SK-N-SH treated with all-trans-retinoic acid at 6 μM for 48 hours (cell line): Measurements from ENCODE around the gene TRIM58.

ENCODE experiments used
- ATAC-seq: fragments of 200-7000 bp; cut with Tn5 transposase; 3 replicates; pipeline ENCODE4 v1.9.1; 2020; ENCODE audit warnings: mild to moderate bottlenecking, moderate library complexity
- ARNTL ChIP-seq: fragments of 450-650 bp; formaldehyde crosslinking; IDR thresholded peaks from 2 replicates; pipeline ENCODE4 v1.5.0; 2020; ENCODE audit warnings: low read depth, mild to moderate bottlenecking, moderate library complexity, borderline replicate concordance
- BACH2 ChIP-seq: fragments of 250-450 bp; sonication (Bioruptor Pico); IDR thresholded peaks from 2 replicates; pipeline ENCODE4 v1.9.0; 2021; ENCODE audit warnings: mild to moderate bottlenecking, borderline replicate concordance
- CSDC2 ChIP-seq: fragments of 250-450 bp; sonication (Bioruptor Pico); IDR thresholded peaks from 2 replicates; pipeline ENCODE4 v1.5.0; 2020; ENCODE audit warnings: mild to moderate bottlenecking, moderate library complexity
- ESRRG ChIP-seq: fragments of 250-450 bp; sonication (Bioruptor Pico); IDR thresholded peaks from 2 replicates; pipeline ENCODE4 v1.6.1; 2021; ENCODE audit warnings: mild to moderate bottlenecking
- GLIS3 ChIP-seq: fragments of 250-450 bp; sonication (Bioruptor Pico); IDR thresholded peaks from 2 replicates; pipeline ENCODE4 v1.5.0; 2020; ENCODE audit warnings: mild to moderate bottlenecking, moderate library complexity
- ISL1 ChIP-seq: fragments of 250-450 bp; sonication (Bioruptor Pico); IDR thresholded peaks from 2 replicates; pipeline ENCODE4 v2.1.2; 2022; ENCODE audit warnings: mild to moderate bottlenecking, moderate library complexity
- OSR1 ChIP-seq: fragments of 250-450 bp; sonication (Bioruptor Pico); IDR thresholded peaks from 2 replicates; pipeline ENCODE4 v1.8.0; 2022; ENCODE audit warnings: moderate library complexity, mild to moderate bottlenecking, inconsistent platforms
- PPARA ChIP-seq: fragments of 250-450 bp; sonication (Bioruptor Pico); IDR thresholded peaks from 2 replicates; pipeline ENCODE4 v1.5.0; 2020; ENCODE audit warnings: mild to moderate bottlenecking, borderline replicate concordance
- RARB ChIP-seq: fragments of 250-450 bp; sonication (Bioruptor Pico); IDR thresholded peaks from 2 replicates; pipeline ENCODE4 v1.8.0; 2021; ENCODE audit warnings: mild to moderate bottlenecking, moderate library complexity
- SNAI2 ChIP-seq: fragments of 250-450 bp; sonication (Bioruptor Pico); IDR thresholded peaks from 2 replicates; pipeline ENCODE4 v1.5.0; 2020; ENCODE audit warnings: mild to moderate bottlenecking, moderate library complexity
- TCF4 ChIP-seq: fragments of 250-450 bp; sonication (Bioruptor Pico); IDR thresholded peaks from 2 replicates; pipeline ENCODE4 v1.8.0; 2021; ENCODE audit warnings: mild to moderate bottlenecking, moderate library complexity, borderline replicate concordance
- TOX ChIP-seq: fragments of 250-450 bp; sonication (Bioruptor Pico); IDR thresholded peaks from 2 replicates; pipeline ENCODE4 v1.8.0; 2021; ENCODE audit warnings: mild to moderate bottlenecking, moderate library complexity, borderline replicate concordance
- ZC3H10 ChIP-seq: fragments of 250-450 bp; sonication (Bioruptor Pico); IDR thresholded peaks from 2 replicates; pipeline ENCODE4 v1.5.1; 2021; ENCODE audit warnings: mild to moderate bottlenecking, moderate library complexity
- ZFP3 ChIP-seq: fragments of 250-450 bp; sonication (Bioruptor Pico); IDR thresholded peaks from 2 replicates; pipeline ENCODE4 v1.5.0; 2020; ENCODE audit warnings: mild to moderate bottlenecking, moderate library complexity
- ZFP30 ChIP-seq: fragments of 450-650 bp; formaldehyde crosslinking; IDR thresholded peaks from 2 replicates; pipeline ENCODE4 v1.5.0; 2022; ENCODE audit warnings: mild to moderate bottlenecking, moderate library complexity
- ZNF565 ChIP-seq: fragments of 450-650 bp; formaldehyde crosslinking; conservative IDR thresholded peaks from 2 replicates; pipeline ENCODE4 v1.5.0; 2020; ENCODE audit warnings: low read depth, mild to moderate bottlenecking, moderate library complexity
- ZNF70 ChIP-seq: fragments of 450-650 bp; formaldehyde crosslinking; IDR thresholded peaks from 2 replicates; pipeline ENCODE4 v1.5.0; 2020; ENCODE audit warnings: mild to moderate bottlenecking, moderate library complexity
- ZNF8 ChIP-seq: fragments of 450-650 bp; formaldehyde crosslinking; IDR thresholded peaks from 2 replicates; pipeline ENCODE4 v1.5.0; 2020; ENCODE audit warnings: mild to moderate bottlenecking, moderate library complexity
- TF ChIP-seq, protein P1 (sequence below): fragments of 250-450 bp; sonication (Bioruptor Pico); IDR thresholded peaks from 2 replicates; pipeline ENCODE4 v1.5.1; 2021; ENCODE audit warnings: mild to moderate bottlenecking, moderate library complexity
- TF ChIP-seq, protein P2 (sequence below): fragments of 250-450 bp; sonication (Bioruptor Pico); IDR thresholded peaks from 2 replicates; pipeline ENCODE4 v1.8.0; 2021; ENCODE audit warnings: low read depth, mild to moderate bottlenecking, moderate library complexity, borderline replicate concordance
- TF ChIP-seq, protein P3 (sequence below): fragments of 250-450 bp; sonication (Bioruptor Pico); IDR thresholded peaks from 2 replicates; pipeline ENCODE4 v1.8.0; 2020; ENCODE audit warnings: mild to moderate bottlenecking, moderate library complexity, borderline replicate concordance
- TF ChIP-seq, protein P4 (sequence below): fragments of 250-450 bp; sonication (Bioruptor Pico); IDR thresholded peaks from 2 replicates; pipeline ENCODE4 v1.5.1; 2020; ENCODE audit warnings: low read depth, mild to moderate bottlenecking, moderate library complexity
- TF ChIP-seq, protein P5 (sequence below): fragments of 250-450 bp; sonication (Bioruptor Pico); IDR thresholded peaks from 2 replicates; pipeline ENCODE4 v1.5.0; 2020; ENCODE audit warnings: mild to moderate bottlenecking, moderate library complexity

Gene TRIM58

DNA sequence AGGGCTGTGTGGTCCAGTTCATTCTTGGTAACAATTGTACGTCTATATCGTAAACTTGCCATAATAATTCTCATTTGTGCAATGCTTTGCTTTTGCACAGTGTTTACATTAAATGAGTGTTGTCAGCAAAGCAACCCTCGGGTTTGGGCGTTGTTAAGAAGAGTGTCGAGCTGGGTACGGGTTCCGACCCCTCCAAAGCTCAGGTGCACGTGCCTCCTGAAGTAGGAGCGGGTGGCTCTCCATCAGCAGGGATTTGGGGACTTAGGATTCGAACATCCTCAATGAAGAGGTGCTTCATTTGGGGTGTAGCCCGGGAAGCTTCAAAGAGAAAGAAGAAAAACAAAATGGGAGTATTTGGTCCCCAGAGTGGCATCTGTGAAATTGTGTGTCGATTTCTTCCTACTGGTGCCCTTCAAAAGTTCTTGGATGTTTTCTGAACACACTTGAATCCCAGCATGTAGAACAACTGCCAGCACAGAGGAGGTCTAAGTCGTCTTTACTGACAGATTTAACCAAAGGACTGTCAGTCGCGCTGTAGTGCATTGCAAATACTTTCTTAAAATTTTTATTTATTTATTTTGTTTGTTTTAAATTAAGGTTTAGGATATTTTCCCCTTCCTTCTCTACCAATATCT, 1.1 kb downstream of the TRIM58 start:
- ATAC-seq, result no peak
- TF ChIP-seq, protein P1, sequence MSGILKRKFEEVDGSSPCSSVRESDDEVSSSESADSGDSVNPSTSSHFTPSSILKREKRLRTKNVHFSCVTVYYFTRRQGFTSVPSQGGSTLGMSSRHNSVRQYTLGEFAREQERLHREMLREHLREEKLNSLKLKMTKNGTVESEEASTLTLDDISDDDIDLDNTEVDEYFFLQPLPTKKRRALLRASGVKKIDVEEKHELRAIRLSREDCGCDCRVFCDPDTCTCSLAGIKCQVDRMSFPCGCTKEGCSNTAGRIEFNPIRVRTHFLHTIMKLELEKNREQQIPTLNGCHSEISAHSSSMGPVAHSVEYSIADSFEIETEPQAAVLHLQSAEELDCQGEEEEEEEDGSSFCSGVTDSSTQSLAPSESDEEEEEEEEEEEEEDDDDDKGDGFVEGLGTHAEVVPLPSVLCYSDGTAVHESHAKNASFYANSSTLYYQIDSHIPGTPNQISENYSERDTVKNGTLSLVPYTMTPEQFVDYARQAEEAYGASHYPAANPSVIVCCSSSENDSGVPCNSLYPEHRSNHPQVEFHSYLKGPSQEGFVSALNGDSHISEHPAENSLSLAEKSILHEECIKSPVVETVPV, result no peak
- TF ChIP-seq, protein P2, sequence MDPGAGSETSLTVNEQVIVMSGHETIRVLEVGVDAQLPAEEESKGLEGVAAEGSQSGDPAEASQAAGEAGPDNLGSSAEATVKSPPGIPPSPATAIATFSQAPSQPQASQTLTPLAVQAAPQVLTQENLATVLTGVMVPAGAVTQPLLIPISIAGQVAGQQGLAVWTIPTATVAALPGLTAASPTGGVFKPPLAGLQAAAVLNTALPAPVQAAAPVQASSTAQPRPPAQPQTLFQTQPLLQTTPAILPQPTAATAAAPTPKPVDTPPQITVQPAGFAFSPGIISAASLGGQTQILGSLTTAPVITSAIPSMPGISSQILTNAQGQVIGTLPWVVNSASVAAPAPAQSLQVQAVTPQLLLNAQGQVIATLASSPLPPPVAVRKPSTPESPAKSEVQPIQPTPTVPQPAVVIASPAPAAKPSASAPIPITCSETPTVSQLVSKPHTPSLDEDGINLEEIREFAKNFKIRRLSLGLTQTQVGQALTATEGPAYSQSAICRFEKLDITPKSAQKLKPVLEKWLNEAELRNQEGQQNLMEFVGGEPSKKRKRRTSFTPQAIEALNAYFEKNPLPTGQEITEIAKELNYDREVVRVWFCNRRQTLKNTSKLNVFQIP (CRISPR knock-in tag), result no peak
- no peak for TF ChIP-seq CSDC2 (CRISPR knock-in tag)
- TF ChIP-seq ZFP3 (CRISPR knock-in tag), result no peak
- TF ChIP-seq ZNF8 (CRISPR knock-in tag), result no peak
- no peak for TF ChIP-seq ZNF565 (CRISPR knock-in tag)
- no peak for TF ChIP-seq ZC3H10 (CRISPR knock-in tag)
- no peak for TF ChIP-seq TOX (CRISPR knock-in tag)
- no peak for TF ChIP-seq ESRRG (CRISPR knock-in tag)
- no peak for TF ChIP-seq GLIS3
- no peak for TF ChIP-seq ISL1 (CRISPR knock-in tag)
- no peak for TF ChIP-seq RARB (CRISPR knock-in tag)
- no peak for TF ChIP-seq PPARA (CRISPR knock-in tag)
- TF ChIP-seq ZFP30 (CRISPR knock-in tag), result no peak
- TF ChIP-seq BACH2, result no peak
- no peak for TF ChIP-seq ZNF70 (CRISPR knock-in tag)
- no peak for TF ChIP-seq ARNTL (CRISPR knock-in tag)
- TF ChIP-seq TCF4 (CRISPR knock-in tag), result no peak
- no peak for TF ChIP-seq OSR1 (CRISPR knock-in tag)
- TF ChIP-seq, all 23 proteins: peak for 0

DNA sequence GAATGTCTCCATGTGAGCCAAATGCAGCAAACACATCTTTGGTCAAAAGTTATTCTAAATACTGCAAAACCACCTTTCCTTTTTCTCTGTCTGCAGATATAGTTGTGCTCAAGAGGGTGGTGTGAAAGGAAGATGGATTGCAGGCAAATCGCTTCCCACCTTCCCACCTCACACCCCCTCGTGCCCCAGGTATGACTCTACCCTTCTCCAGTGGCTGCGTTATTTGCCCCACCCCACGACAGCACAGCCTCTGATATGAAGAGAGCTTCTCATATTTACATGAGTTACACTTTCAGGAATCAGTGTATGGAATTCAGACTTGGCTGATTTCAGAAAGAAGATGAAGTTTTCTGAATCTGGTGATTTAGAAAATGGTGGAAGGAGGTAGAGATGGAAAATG, 5.8 kb downstream of the TRIM58 start:
- ATAC-seq, result no peak
- TF ChIP-seq ISL1 (CRISPR knock-in tag) (no peak), TCF4 (CRISPR knock-in tag) (no peak), CSDC2 (CRISPR knock-in tag) (no peak), ZNF565 (CRISPR knock-in tag) (no peak), RARB (CRISPR knock-in tag) (no peak), ZFP30 (CRISPR knock-in tag) (no peak), ZNF8 (CRISPR knock-in tag) (no peak), ARNTL (CRISPR knock-in tag) (no peak), OSR1 (CRISPR knock-in tag) (no peak), PPARA (CRISPR knock-in tag) (no peak), SNAI2 (CRISPR knock-in tag) (no peak), ZFP3 (CRISPR knock-in tag) (no peak), TOX (CRISPR knock-in tag) (no peak), GLIS3 (no peak)
- TF ChIP-seq, protein P3, sequence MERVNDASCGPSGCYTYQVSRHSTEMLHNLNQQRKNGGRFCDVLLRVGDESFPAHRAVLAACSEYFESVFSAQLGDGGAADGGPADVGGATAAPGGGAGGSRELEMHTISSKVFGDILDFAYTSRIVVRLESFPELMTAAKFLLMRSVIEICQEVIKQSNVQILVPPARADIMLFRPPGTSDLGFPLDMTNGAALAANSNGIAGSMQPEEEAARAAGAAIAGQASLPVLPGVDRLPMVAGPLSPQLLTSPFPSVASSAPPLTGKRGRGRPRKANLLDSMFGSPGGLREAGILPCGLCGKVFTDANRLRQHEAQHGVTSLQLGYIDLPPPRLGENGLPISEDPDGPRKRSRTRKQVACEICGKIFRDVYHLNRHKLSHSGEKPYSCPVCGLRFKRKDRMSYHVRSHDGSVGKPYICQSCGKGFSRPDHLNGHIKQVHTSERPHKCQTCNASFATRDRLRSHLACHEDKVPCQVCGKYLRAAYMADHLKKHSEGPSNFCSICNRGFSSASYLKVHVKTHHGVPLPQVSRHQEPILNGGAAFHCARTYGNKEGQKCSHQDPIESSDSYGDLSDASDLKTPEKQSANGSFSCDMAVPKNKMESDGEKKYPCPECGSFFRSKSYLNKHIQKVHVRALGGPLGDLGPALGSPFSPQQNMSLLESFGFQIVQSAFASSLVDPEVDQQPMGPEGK (CRISPR knock-in tag), result no peak
- TF ChIP-seq, protein P4, sequence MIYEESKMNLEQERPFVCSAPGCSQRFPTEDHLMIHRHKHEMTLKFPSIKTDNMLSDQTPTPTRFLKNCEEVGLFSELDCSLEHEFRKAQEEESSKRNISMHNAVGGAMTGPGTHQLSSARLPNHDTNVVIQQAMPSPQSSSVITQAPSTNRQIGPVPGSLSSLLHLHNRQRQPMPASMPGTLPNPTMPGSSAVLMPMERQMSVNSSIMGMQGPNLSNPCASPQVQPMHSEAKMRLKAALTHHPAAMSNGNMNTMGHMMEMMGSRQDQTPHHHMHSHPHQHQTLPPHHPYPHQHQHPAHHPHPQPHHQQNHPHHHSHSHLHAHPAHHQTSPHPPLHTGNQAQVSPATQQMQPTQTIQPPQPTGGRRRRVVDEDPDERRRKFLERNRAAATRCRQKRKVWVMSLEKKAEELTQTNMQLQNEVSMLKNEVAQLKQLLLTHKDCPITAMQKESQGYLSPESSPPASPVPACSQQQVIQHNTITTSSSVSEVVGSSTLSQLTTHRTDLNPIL, result no peak
- TF ChIP-seq, protein P1, result no peak
- TF ChIP-seq, protein P5, sequence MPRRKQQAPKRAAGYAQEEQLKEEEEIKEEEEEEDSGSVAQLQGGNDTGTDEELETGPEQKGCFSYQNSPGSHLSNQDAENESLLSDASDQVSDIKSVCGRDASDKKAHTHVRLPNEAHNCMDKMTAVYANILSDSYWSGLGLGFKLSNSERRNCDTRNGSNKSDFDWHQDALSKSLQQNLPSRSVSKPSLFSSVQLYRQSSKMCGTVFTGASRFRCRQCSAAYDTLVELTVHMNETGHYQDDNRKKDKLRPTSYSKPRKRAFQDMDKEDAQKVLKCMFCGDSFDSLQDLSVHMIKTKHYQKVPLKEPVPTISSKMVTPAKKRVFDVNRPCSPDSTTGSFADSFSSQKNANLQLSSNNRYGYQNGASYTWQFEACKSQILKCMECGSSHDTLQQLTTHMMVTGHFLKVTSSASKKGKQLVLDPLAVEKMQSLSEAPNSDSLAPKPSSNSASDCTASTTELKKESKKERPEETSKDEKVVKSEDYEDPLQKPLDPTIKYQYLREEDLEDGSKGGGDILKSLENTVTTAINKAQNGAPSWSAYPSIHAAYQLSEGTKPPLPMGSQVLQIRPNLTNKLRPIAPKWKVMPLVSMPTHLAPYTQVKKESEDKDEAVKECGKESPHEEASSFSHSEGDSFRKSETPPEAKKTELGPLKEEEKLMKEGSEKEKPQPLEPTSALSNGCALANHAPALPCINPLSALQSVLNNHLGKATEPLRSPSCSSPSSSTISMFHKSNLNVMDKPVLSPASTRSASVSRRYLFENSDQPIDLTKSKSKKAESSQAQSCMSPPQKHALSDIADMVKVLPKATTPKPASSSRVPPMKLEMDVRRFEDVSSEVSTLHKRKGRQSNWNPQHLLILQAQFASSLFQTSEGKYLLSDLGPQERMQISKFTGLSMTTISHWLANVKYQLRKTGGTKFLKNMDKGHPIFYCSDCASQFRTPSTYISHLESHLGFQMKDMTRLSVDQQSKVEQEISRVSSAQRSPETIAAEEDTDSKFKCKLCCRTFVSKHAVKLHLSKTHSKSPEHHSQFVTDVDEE, result no peak
- TF ChIP-seq, all 23 proteins: peak for 0
